ENCODE results near the gene SAFB2.

The SAFB2 gene

GRCh38 chr19:5627395-5627904 is 4.9 kb upstream of the SAFB2 start:
- DNase-seq (ENCODE audit: insufficient read length, low spot score) (peak; percentile 52), FAIRE-seq (no peak)
- TF ChIP-seq CTCF (IDR thresholded peaks at IDR 0.05; ENCODE audit: insufficient read depth, missing control alignments) = no peak

- TF ChIP-seq CTCF (IDR thresholded peaks at IDR 0.05; ENCODE audit: insufficient read depth, missing control alignments) = no peak
- DNase-seq (ENCODE audit: insufficient read length, low spot score) (no peak), FAIRE-seq (no peak)
These were observed 3.1 kb upstream of the SAFB2 start for GRCh38 chr19:5625641-5626040.

GRCh38 chr19:5624741-5625278 is 2.2 kb upstream of the SAFB2 start:
- no peak for TF ChIP-seq CTCF (IDR thresholded peaks at IDR 0.05; ENCODE audit: insufficient read depth, missing control alignments)
- DNase-seq (ENCODE audit: insufficient read length, low spot score) (no peak), FAIRE-seq (no peak)

GRCh38 chr19:5624018-5624663 is 1.6 kb upstream of the SAFB2 start:
- FAIRE-seq = no peak
- no peak for TF ChIP-seq CTCF (IDR thresholded peaks at IDR 0.05; ENCODE audit: insufficient read depth, missing control alignments)

GRCh38 chr19:5623397-5624017 is 931 bp upstream of the SAFB2 start:
- no peak for DNase-seq (ENCODE audit: insufficient read length, low spot score)
- FAIRE-seq = no peak
- TF ChIP-seq CTCF (IDR thresholded peaks at IDR 0.05; ENCODE audit: insufficient read depth, missing control alignments) = no peak

More at GRCh38 chr19:5624018-5624663, 1.6 kb upstream of the SAFB2 start:
- no peak for DNase-seq (ENCODE audit: insufficient read length, low spot score)

GRCh38 chr19:5621945-5622464 is 571 bp downstream of the SAFB2 start:
- DNase-seq (ENCODE audit: insufficient read length, low spot score) (no peak), FAIRE-seq (no peak)
- TF ChIP-seq CTCF (IDR thresholded peaks at IDR 0.05; ENCODE audit: insufficient read depth, missing control alignments) = no peak
